OCI-LY3 (cell line): ENCODE measurements around the gene MYOF.

Source experiments
- CTCF ChIP-seq: fragments of 200-600, 300-600 bp; sonication (generic); IDR thresholded peaks from 2 replicates; pipeline ENCODE4 v1.5.1; 2014; ENCODE audit warnings: antibody characterized with exemption, low read length, low read depth
- EZH2phosphoT487 ChIP-seq: fragments of 200-600 bp; shearing (Covaris generic); IDR thresholded peaks from 2 replicates; pipeline ENCODE4 v1.6.1; 2018; ENCODE audit warnings: antibody characterized with exemption, mixed run types, low read depth

- no peak for TF ChIP-seq CTCF
- no peak for TF ChIP-seq EZH2phosphoT487
Measured at GRCh38 chr10:93299195-93299594, 182.9 kb downstream of the MYOF start.
